Gastroesophageal sphincter (tissue), 4 donors: ENCODE data around the gene EEFSEC. TPM values are rescaled to one million over a fixed set of nuclear protein-coding genes. Genes with fewer than 3 reads are reported as not detected.

Experiments used
- ATAC-seq: fragments of 150-250 bp; one replicate; pipeline ENCODE4 v1.9.1; 2016; ENCODE audit warnings: mild to moderate bottlenecking, moderate library complexity
- H3K27ac ChIP-seq, 4 donors: fragments of 200-600 bp; sonication (generic) in 3 of 4; 1 replicate in 3 of 4; 2 replicates in 1 of 4; pipeline ENCODE4 v1.5.1; 2016 to 2019
- H3K27me3 ChIP-seq: fragments of 200-600 bp; sonication (generic); one replicate; pipeline ENCODE4 v1.5.1; 2019
- H3K36me3 ChIP-seq, 2 donors: fragments of 200-600 bp; sonication (generic); one replicate each; pipeline ENCODE4 v1.5.1; 2019; ENCODE audit warnings: control low read depth in 1 of 2
- H3K4me1 ChIP-seq, 3 donors: fragments of 200-600 bp; sonication (generic); 1 replicate in 2 of 3; 2 replicates in 1 of 3; pipeline ENCODE4 v1.5.1; 2016 to 2019; ENCODE audit warnings: control low read depth in 2 of 3
- H3K4me3 ChIP-seq, 2 donors: fragments of 200-600 bp; sonication (generic); one replicate each; pipeline ENCODE4 v1.5.1; 2019; ENCODE audit warnings: mild to moderate bottlenecking in 1 of 2, moderate library complexity in 1 of 2
- H3K9me3 ChIP-seq, 3 donors: fragments of 200-600 bp; sonication (generic); one replicate each; pipeline ENCODE4 v1.5.1; 2017 to 2019; ENCODE audit warnings: control low read depth in 2 of 3
- EP300 ChIP-seq: sonication (generic); formaldehyde crosslinking; IDR thresholded peaks from one replicate; pipeline ENCODE4 v1.6.1; 2017; ENCODE audit warnings: antibody characterized with exemption, mild to moderate bottlenecking
- POLR2A ChIP-seq, 2 donors: fragments of 450-650 bp; IDR thresholded peaks; one replicate each; pipeline ENCODE4 v1.6.1; 2017; ENCODE audit warnings: antibody characterized with exemption in 2 of 2, mild to moderate bottlenecking in 2 of 2, moderate library complexity in 1 of 2
- POLR2AphosphoS5 ChIP-seq: sonication (generic); formaldehyde crosslinking; IDR thresholded peaks from one replicate; pipeline ENCODE4 v1.6.1; 2017; ENCODE audit warnings: antibody characterized with exemption
- WGBS, 2 donors: methylation state at CpG; one replicate each; pipeline ENCODE4 v1.1.5; 2018; ENCODE audit warnings: low coverage in 1 of 2; 5-methylcytosine and 5-hydroxymethylcytosine counted together
- total RNA-seq, 4 donors: library from RNA; depleted of rRNA; stranded (reverse); fragments of >200 nt; gene quantifications; one replicate each; pipeline ENCODE4 v1.1.0, GENCODE V29; 2016
- TF ChIP-seq, protein P1 (sequence below), 4 experiments: fragments of 200-600 bp in 2 of 4; fragments of 450-650 bp in 2 of 4; sonication (generic) in 1 of 4; IDR thresholded peaks; one replicate each; pipeline ENCODE4 v1.5.1; 2017 to 2019; ENCODE audit warnings: antibody characterized with exemption in 4 of 4, mild to moderate bottlenecking in 2 of 4, moderate library complexity in 2 of 4

The EEFSEC gene
- total RNA-seq, 4 donors from 2014 or later: 5.8 to 16.5 (median 11.4) TPM

DNA sequence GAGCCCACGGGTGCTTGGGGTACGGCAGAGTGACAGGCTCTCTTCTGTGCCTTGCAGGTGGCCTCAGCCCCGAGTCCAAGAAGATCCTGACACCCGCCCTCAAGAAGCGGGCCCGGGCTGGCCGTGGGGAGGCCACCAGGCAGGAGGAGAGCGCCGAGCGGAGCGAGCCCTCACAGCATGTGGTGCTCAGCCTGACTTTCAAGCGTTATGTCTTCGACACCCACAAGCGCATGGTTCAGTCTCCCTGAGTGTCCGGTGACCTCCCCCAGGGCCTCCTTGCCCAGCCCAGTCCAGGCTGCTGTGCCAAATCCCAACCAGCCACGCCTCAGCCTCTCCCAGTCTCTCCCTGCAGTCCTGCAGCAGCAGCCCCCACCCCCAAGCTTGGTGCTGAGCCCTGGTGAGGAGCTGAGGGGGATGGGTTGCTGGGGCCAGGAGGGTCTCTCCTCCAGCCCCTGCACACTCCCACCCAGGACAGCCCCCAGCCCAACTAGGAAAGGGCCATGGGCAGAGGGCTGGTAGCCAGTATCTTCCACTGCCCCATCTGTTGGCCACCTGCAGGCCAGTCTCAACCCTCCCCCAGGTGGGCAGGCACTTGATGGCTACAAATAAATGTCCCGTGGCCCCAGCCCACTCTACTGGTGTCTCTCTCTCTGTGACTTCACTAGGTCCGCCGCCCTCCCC, 254.9 kb downstream of the EEFSEC start:
- Histone ChIP-seq H3K36me3 (peaks cover 0 to 16% of the 10 kb centered on the region in 2 donors), H3K27ac (no peak overlapping the region), H3K9me3 (no peaks in the 10 kb centered on the region), H3K27me3 (no peaks in the 10 kb centered on the region), H3K4me3 (no peak overlapping the region), H3K4me1 (no peaks in the 10 kb centered on the region)
- 90 to 100% methylated on average over 1 to 2 of the region's 19 CpGs for WGBS, 2 donors
- no peak for TF ChIP-seq POLR2AphosphoS5
- TF ChIP-seq, protein P1, sequence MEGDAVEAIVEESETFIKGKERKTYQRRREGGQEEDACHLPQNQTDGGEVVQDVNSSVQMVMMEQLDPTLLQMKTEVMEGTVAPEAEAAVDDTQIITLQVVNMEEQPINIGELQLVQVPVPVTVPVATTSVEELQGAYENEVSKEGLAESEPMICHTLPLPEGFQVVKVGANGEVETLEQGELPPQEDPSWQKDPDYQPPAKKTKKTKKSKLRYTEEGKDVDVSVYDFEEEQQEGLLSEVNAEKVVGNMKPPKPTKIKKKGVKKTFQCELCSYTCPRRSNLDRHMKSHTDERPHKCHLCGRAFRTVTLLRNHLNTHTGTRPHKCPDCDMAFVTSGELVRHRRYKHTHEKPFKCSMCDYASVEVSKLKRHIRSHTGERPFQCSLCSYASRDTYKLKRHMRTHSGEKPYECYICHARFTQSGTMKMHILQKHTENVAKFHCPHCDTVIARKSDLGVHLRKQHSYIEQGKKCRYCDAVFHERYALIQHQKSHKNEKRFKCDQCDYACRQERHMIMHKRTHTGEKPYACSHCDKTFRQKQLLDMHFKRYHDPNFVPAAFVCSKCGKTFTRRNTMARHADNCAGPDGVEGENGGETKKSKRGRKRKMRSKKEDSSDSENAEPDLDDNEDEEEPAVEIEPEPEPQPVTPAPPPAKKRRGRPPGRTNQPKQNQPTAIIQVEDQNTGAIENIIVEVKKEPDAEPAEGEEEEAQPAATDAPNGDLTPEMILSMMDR (IDR thresholded peaks at IDR 0.05): no peak
- no peak for TF ChIP-seq EP300
- TF ChIP-seq POLR2A (IDR thresholded peaks at IDR 0.05): no peak
- ATAC-seq: no peak

DNA sequence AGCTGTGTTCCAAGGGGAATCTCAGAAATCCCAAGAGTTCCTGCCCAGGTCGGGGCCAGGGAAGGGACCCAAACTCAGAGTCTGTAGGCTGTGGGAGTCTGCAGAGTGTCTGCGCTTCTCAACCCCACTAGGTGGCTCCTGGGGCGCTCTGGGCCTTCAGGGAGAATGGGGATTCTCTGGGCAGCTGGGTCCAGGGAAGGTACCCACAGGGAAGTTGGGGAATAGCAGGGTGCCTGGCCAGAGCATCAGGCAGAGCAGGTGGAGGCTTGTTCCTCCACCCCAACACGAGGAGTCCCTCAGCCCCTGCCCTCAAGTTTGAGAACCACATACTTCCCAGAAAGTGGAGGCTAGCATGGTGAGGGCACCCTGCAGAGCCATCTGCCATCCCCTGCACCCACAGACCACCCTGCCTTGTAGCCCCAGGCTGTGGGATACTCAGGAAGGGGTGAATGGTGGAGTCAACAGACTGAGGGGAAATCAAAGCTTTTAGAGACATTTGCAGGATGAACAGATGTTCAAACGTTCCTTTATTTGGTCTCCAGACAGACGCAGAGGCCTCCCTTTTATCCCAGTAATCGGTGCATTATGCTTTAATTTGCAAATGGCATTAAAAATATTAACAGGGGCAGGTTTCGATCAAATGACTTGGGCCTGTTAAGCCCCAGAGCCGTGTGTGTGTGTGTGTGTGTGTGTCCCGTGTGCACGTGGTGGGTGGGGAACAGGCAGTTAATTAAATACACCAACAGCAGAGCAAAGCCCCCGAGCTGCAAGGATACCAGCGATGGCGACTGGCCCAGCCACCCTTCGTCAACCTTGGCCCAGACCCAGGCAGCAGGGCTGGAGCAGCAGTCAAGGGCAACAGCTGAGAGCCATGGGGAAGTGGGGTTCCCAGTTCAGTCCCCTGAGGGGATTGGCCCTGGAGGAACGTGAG, 255.7 kb downstream of the EEFSEC start:
- H3K4me3 ChIP-seq: no peak overlapping the region
- peaks cover 0 to 12% of the 10 kb centered on the region in 2 donors for H3K36me3 ChIP-seq
- TF ChIP-seq EP300: no peak
- no peak for TF ChIP-seq POLR2A (IDR thresholded peaks at IDR 0.05)
- no peak for TF ChIP-seq POLR2AphosphoS5
- TF ChIP-seq, protein P1 (IDR thresholded peaks at IDR 0.05): no peak
- no peak for ATAC-seq
- H3K27ac ChIP-seq: no peak overlapping the region
- H3K4me1 ChIP-seq: no peaks in the 10 kb centered on the region
- H3K9me3 ChIP-seq: no peaks in the 10 kb centered on the region
- no peaks in the 10 kb centered on the region for H3K27me3 ChIP-seq
- 66% methylated on average over 7 of the region's 16 CpGs; no CpG with 5 or more reads in 1 of the 2 donors for WGBS, 2 donors

DNA sequence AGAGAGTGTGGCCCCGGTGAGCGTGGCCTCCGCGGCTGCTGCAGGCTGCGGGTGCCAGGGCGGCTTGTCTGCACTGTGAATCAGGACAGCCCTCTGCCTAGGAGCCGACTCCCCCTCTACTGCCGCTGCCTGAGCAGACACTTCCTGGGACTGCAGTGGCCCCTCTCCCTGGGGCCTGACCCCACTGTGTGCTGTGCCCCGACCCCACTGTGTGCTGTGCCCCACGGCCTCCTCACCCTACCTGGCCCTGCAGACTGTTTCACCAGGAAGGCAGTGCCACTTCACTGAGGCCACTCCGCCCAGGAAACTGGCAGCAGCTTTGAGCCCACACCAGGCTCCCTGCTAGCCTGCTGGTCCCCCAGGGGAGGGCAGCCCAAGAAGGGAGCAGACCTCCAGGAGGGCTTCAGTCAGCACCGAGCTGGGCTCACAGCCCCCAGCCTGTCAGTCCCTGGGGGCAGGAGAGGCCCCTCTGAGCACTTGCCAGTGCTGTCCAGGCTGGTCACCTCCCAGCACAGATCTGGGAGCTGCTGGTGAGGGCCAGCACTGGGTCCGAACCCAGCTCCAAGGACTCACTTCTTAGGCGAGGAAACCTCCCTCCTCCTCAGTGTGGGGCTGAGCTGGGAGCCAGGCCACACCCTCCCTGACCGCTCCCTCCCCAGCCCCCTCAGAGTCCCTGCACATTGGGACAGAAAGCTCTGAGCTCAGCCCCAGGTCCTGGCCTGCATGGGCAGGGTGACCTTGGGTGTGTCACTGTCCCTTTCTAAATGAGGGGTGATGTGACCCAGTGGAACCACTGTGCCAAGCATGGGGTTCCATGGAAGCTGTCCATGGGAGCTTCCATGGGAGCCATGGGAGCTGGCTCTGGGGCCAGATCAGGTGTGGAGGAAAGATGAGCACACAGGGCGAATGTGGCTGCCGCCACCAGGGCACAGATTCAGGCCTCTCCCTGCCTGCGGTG, 256.6 kb downstream of the EEFSEC start:
- H3K36me3 ChIP-seq: peaks cover 0 to 12% of the 10 kb centered on the region in 2 donors
- no peaks in the 10 kb centered on the region for H3K4me1 ChIP-seq
- H3K27me3 ChIP-seq: no peaks in the 10 kb centered on the region
- H3K4me3 ChIP-seq: no peak overlapping the region
- no peak overlapping the region for H3K27ac ChIP-seq
- 100% methylated on average over 1 of the region's 18 CpGs; no CpG with 5 or more reads in 1 of the 2 donors for WGBS, 2 donors
- TF ChIP-seq POLR2A (IDR thresholded peaks at IDR 0.05) (no peak), POLR2AphosphoS5 (no peak), EP300 (no peak)
- TF ChIP-seq, protein P1 (IDR thresholded peaks at IDR 0.05): no peak
- no peak for ATAC-seq
- H3K9me3 ChIP-seq: no peaks in the 10 kb centered on the region

DNA sequence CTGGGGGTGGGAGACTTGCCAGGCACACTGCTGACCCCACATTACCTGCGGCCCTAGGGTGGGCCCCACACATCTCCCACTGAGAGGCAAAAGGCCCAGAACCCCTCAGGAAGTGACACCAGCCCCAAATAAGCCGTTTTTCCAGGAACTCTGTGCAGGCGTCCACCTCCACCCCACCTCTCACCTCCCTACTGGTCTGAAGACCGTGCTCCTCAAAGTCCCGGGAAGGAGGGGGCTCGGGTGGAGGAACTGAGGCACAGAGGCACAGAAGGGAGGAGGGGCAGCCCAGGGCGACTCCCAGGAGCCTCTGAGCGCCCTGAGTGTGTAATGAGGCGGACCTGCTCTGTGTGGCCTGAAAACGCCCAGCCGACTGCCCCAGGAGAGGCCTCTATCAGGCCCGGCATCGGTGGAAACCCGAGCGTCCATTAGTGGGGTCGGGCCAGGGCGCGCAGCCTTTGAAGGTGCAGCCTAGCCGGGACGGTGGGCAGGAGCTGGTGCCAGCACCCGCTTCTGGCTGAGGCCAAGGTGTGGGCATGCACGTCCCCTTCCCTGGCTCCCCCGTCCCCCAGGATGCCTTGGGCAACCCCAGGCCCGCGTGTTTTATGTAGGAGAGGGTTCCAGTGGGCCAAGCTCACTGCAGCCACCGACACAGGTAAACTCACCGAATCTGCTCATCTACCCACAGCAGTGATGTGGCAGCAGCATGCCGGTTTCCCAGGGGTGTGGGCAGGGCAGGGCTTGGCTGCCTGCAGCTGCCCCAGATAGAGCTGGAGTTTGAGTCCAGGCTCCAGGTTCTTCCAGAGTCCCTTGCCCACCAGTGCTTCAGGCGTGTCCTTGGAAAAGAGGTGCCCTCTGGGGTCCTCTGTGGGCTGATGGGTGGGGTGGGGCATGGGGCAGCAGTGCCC, 257.6 kb downstream of the EEFSEC start:
- no peak overlapping the region for H3K4me3 ChIP-seq
- H3K4me1 ChIP-seq: no peaks in the 10 kb centered on the region
- no peak overlapping the region for H3K27ac ChIP-seq
- no peak for ATAC-seq
- WGBS, 2 donors: no CpG with 5 or more reads among the region's 29 CpGs
- no peaks in the 10 kb centered on the region for H3K27me3 ChIP-seq
- H3K36me3 ChIP-seq: peaks cover 0 to 12% of the 10 kb centered on the region in 2 donors
- no peaks in the 10 kb centered on the region for H3K9me3 ChIP-seq
- TF ChIP-seq, protein P1 (IDR thresholded peaks at IDR 0.05): no peak
- TF ChIP-seq EP300 (no peak), POLR2A (IDR thresholded peaks at IDR 0.05) (no peak), POLR2AphosphoS5 (no peak)
